ENCODE measurements around the gene DIS3L2. TPM values are rescaled to one million over a fixed set of nuclear protein-coding genes. Genes with fewer than 3 reads are reported as not detected.

DIS3L2 gene
- total RNA-seq, 1 donor from 2014 or later, result 11.8 TPM

GRCh38 chr2:232237464-232237863 lies 276.0 kb downstream of the DIS3L2 start:
- no peak for TF ChIP-seq CTCF (IDR thresholded peaks at IDR 0.05; ENCODE audit: insufficient read depth, low read length, severe bottlenecking)
- Histone ChIP-seq H3K36me3 (ENCODE audit: control insufficient read depth, insufficient read depth, low read length) (no peaks in the 10 kb centered on the region), H3K27me3 (ENCODE audit: control insufficient read depth, insufficient read depth, low read length) (no peaks in the 10 kb centered on the region), H3K4me3 (ENCODE audit: low read depth, low read length) (no peak overlapping the region)
- FAIRE-seq, result no peak
- DNase-seq (ENCODE audit: low read depth), result no peak

GRCh38 chr2:232238108-232238507 lies 276.6 kb downstream of the DIS3L2 start:
- H3K27me3 ChIP-seq (ENCODE audit: control insufficient read depth, insufficient read depth, low read length), result no peaks in the 10 kb centered on the region
- DNase-seq (ENCODE audit: low read depth), result peak; percentile 80
- H3K36me3 ChIP-seq (ENCODE audit: control insufficient read depth, insufficient read depth, low read length), result no peaks in the 10 kb centered on the region
- FAIRE-seq, result no peak
- TF ChIP-seq CTCF (IDR thresholded peaks at IDR 0.05; ENCODE audit: insufficient read depth, low read length, severe bottlenecking), result no peak
- no peak overlapping the region for H3K4me3 ChIP-seq (ENCODE audit: low read depth, low read length)

GRCh38 chr2:232238596-232238995 lies 277.1 kb downstream of the DIS3L2 start:
- FAIRE-seq (no peak), DNase-seq (ENCODE audit: low read depth) (no peak)
- TF ChIP-seq CTCF (IDR thresholded peaks at IDR 0.05; ENCODE audit: insufficient read depth, low read length, severe bottlenecking), result no peak

GRCh38 chr2:232239951-232240681 lies 278.6 kb downstream of the DIS3L2 start:
- Histone ChIP-seq H3K4me3 (ENCODE audit: low read depth, low read length) (no peak overlapping the region), H3K27me3 (ENCODE audit: control insufficient read depth, insufficient read depth, low read length) (no peaks in the 10 kb centered on the region), H3K36me3 (ENCODE audit: control insufficient read depth, insufficient read depth, low read length) (no peaks in the 10 kb centered on the region)
- peak; percentile 96 for DNase-seq (ENCODE audit: low read depth)
- peak; percentile 95 for FAIRE-seq
- no peak for TF ChIP-seq CTCF (IDR thresholded peaks at IDR 0.05; ENCODE audit: insufficient read depth, low read length, severe bottlenecking)

More at GRCh38 chr2:232238596-232238995, 277.1 kb downstream of the DIS3L2 start:
- H3K27me3 ChIP-seq (ENCODE audit: control insufficient read depth, insufficient read depth, low read length), result no peaks in the 10 kb centered on the region
- H3K4me3 ChIP-seq (ENCODE audit: low read depth, low read length), result no peak overlapping the region
- no peaks in the 10 kb centered on the region for H3K36me3 ChIP-seq (ENCODE audit: control insufficient read depth, insufficient read depth, low read length)

GRCh38 chr2:232240906-232241305 lies 279.4 kb downstream of the DIS3L2 start:
- Histone ChIP-seq H3K4me3 (ENCODE audit: low read depth, low read length) (no peak overlapping the region), H3K36me3 (ENCODE audit: control insufficient read depth, insufficient read depth, low read length) (no peaks in the 10 kb centered on the region), H3K27me3 (ENCODE audit: control insufficient read depth, insufficient read depth, low read length) (no peaks in the 10 kb centered on the region)
- DNase-seq (ENCODE audit: low read depth) (no peak), FAIRE-seq (no peak)
- TF ChIP-seq CTCF (IDR thresholded peaks at IDR 0.05; ENCODE audit: insufficient read depth, low read length, severe bottlenecking), result no peak

- no peaks in the 10 kb centered on the region for H3K36me3 ChIP-seq (ENCODE audit: control insufficient read depth, insufficient read depth, low read length)
- no peak for DNase-seq (ENCODE audit: low read depth)
- no peak for FAIRE-seq
- TF ChIP-seq CTCF (IDR thresholded peaks at IDR 0.05; ENCODE audit: insufficient read depth, low read length, severe bottlenecking), result no peak
- no peak overlapping the region for H3K4me3 ChIP-seq (ENCODE audit: low read depth, low read length)
- H3K27me3 ChIP-seq (ENCODE audit: control insufficient read depth, insufficient read depth, low read length), result no peaks in the 10 kb centered on the region
Observed at GRCh38 chr2:232242316-232242715, 280.8 kb downstream of the DIS3L2 start.

All from bronchial epithelial cell (primary cell).